Parathyroid adenoma (tissue), 2 donors: ENCODE results near the gene GNLY.

ENCODE experiments used
- H2AFZ ChIP-seq: fragments of 300-600 bp; sonication (generic); one replicate; pipeline ENCODE4 v1.7.0; 2017; ENCODE audit warnings: antibody characterized with exemption, mild to moderate bottlenecking
- H3K27ac ChIP-seq: fragments of 300-600 bp; sonication (generic); one replicate; pipeline ENCODE4 v1.7.0; 2017
- H3K27me3 ChIP-seq: fragments of 300-600 bp; sonication (generic); one replicate; pipeline ENCODE4 v1.7.0; 2017; ENCODE audit warnings: low read length; ENCODE audit not compliant: control insufficient read depth, insufficient read depth
- H3K36me3 ChIP-seq: fragments of 300-600 bp; sonication (generic); one replicate; pipeline ENCODE4 v1.7.0; 2017; ENCODE audit warnings: low read length; ENCODE audit not compliant: control insufficient read depth, insufficient read depth
- H3K4me1 ChIP-seq: fragments of 300-600 bp; sonication (generic); one replicate; pipeline ENCODE4 v1.7.0; 2017; ENCODE audit warnings: control low read depth
- H3K4me2 ChIP-seq: fragments of 300-600 bp; sonication (generic); one replicate; pipeline ENCODE4 v1.7.0; 2017; ENCODE audit warnings: low read length
- H3K4me3 ChIP-seq: fragments of 300-600 bp; sonication (generic); one replicate; pipeline ENCODE4 v1.7.0; 2017; ENCODE audit warnings: low read depth, low read length
- H3K79me2 ChIP-seq: fragments of 300-600 bp; sonication (generic); one replicate; pipeline ENCODE4 v1.7.0; 2017; ENCODE audit warnings: control low read depth
- H3K9ac ChIP-seq: fragments of 300-600 bp; sonication (generic); one replicate; pipeline ENCODE4 v1.7.0; 2017; ENCODE audit warnings: mild to moderate bottlenecking
- H3K9me3 ChIP-seq: fragments of 300-600 bp; sonication (generic); one replicate; pipeline ENCODE4 v1.7.0; 2017; ENCODE audit warnings: low read length; ENCODE audit not compliant: control insufficient read depth
- TF ChIP-seq, protein P1 (sequence below): fragments of 300-600 bp; sonication (generic); IDR thresholded peaks from one replicate; pipeline ENCODE4 v1.7.0; 2017; ENCODE audit warnings: antibody characterized with exemption, mild to moderate bottlenecking
- donor health status: primary hyperparathyroidism.

Gene GNLY

DNA sequence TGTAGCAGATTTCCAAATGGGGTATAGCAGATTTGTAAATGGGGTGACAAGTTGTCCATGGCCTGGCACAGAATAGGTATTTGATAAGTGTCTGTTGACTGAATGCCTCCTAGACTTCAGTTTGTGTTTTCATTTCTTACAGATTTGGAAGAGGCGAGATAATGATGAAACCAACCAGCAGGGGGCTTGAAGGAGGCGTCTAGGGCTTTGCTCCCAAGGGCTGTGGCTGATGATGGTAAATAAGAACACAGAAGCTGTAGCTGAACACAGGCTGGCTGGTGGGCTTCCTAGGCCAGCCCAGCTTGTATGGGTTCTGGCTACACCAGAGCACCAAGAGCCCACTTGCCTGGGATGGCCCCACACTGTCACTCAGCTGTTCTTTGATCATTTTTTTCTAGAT, 45.5 kb upstream of the GNLY start:
- H3K79me2 ChIP-seq: no peaks in the 10 kb centered on the region
- H3K9ac ChIP-seq: no peak overlapping the region
- H3K36me3 ChIP-seq: no peaks in the 10 kb centered on the region
- TF ChIP-seq, protein P1, sequence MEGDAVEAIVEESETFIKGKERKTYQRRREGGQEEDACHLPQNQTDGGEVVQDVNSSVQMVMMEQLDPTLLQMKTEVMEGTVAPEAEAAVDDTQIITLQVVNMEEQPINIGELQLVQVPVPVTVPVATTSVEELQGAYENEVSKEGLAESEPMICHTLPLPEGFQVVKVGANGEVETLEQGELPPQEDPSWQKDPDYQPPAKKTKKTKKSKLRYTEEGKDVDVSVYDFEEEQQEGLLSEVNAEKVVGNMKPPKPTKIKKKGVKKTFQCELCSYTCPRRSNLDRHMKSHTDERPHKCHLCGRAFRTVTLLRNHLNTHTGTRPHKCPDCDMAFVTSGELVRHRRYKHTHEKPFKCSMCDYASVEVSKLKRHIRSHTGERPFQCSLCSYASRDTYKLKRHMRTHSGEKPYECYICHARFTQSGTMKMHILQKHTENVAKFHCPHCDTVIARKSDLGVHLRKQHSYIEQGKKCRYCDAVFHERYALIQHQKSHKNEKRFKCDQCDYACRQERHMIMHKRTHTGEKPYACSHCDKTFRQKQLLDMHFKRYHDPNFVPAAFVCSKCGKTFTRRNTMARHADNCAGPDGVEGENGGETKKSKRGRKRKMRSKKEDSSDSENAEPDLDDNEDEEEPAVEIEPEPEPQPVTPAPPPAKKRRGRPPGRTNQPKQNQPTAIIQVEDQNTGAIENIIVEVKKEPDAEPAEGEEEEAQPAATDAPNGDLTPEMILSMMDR: no peak
- H3K9me3 ChIP-seq: no peaks in the 10 kb centered on the region
- H3K27me3 ChIP-seq: no peaks in the 10 kb centered on the region
- H3K4me2 ChIP-seq: no peak overlapping the region
- H2AFZ ChIP-seq: no peak overlapping the region
- H3K4me3 ChIP-seq: no peak overlapping the region
- no peaks in the 10 kb centered on the region for H3K4me1 ChIP-seq
- no peak overlapping the region for H3K27ac ChIP-seq

DNA sequence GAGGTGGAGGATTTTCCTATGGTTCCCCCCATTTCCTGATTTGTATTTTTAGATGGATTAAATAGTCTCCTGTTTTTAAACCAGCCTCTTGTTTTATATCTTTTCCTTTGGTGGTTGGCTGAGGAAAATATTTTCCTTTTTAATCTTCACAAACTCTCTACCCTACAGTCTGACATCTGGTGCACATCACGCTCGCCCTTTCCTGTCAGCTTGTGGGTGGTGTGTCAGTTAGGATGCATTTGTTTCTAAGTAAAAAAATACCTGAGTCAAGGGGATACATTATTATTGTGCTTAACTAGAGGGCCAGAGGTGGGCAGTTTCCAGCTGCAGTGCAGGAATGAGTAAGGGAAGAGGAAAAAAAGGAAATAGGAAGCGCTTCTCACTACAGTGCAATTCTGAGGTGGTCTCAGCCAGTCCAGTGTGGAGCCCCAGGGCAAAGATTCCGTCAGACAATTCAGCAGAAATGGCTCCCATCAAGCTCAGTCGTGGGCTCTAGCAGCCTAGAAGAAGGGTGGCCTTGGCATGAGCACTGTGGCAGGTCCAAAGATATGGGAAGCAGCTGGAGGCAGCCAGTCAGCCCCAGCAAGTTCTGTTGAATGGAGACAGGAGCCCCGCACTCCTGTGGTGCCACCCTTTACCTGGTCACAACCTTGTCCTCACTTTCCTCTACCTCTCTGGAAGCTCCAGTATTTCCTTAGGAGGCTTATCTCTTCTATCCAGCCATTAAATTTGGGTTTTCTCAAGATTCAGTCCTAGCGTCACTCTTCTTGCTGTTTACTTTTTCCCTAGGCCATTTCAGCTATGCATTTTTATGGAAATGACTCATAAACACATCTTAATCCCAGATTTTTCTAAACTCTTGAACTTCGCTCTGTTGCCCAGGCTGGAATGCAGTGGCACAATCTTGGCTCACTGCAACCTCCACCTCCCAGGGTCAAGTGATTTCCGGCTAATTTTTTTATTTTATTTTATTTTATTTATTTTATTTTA, 44.7 kb upstream of the GNLY start:
- TF ChIP-seq, protein P1: no peak
- Histone ChIP-seq H3K9ac (no peak overlapping the region), H3K27me3 (no peaks in the 10 kb centered on the region), H3K9me3 (no peaks in the 10 kb centered on the region), H3K79me2 (no peaks in the 10 kb centered on the region), H3K4me3 (no peak overlapping the region), H3K4me2 (no peak overlapping the region), H3K4me1 (no peaks in the 10 kb centered on the region), H3K27ac (no peak overlapping the region), H3K36me3 (no peaks in the 10 kb centered on the region), H2AFZ (no peak overlapping the region)

DNA sequence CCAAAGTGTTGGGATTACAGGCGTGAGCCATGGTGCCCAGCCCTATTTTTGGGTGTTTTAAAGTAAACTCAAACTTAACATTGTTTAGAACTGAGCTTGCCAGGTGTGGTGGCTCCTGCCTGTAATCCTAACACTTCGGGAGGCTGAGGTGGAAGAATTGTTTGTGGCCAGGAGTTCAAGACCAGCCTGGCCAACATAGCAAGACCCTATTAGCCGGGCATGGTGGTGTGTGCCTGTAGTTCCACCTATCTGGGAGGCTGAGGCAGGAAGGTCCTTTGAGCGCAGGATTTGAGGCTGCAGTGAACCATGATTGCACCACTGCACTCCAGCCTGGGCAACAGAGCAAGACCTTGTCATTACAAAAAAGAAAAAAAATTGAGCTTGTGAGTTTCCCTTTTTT, 43.7 kb upstream of the GNLY start:
- Histone ChIP-seq H3K27ac (no peak overlapping the region), H3K9me3 (no peaks in the 10 kb centered on the region), H3K4me3 (no peak overlapping the region), H3K9ac (no peak overlapping the region), H3K27me3 (no peaks in the 10 kb centered on the region), H3K4me1 (no peaks in the 10 kb centered on the region), H2AFZ (no peak overlapping the region), H3K79me2 (no peaks in the 10 kb centered on the region), H3K36me3 (no peaks in the 10 kb centered on the region), H3K4me2 (no peak overlapping the region)
- TF ChIP-seq, protein P1: no peak

DNA sequence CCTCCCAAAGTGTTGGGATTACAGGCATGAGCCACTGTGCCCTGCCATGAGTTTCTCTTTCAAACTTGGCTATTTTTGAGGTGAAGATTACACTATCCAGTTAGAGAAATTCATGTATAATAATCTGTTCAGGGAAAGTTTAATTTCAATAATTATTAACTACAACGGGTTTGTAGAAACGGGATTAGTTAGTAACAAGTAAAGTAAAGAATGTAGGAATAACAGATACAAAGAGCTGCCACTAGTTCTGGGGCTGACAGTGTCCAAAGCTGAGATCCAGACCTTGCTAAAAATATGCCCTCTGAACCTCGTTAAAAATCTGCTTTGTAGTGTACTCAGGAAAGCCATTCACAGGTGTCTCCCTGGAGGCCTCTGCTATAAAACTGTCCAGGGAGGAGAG, 43.1 kb upstream of the GNLY start:
- no peaks in the 10 kb centered on the region for H3K4me1 ChIP-seq
- no peak overlapping the region for H3K27ac ChIP-seq
- TF ChIP-seq, protein P1: no peak
- no peaks in the 10 kb centered on the region for H3K36me3 ChIP-seq
- H3K4me2 ChIP-seq: no peak overlapping the region
- no peak overlapping the region for H2AFZ ChIP-seq
- H3K27me3 ChIP-seq: no peaks in the 10 kb centered on the region
- no peaks in the 10 kb centered on the region for H3K9me3 ChIP-seq
- no peak overlapping the region for H3K9ac ChIP-seq
- H3K79me2 ChIP-seq: no peaks in the 10 kb centered on the region
- no peak overlapping the region for H3K4me3 ChIP-seq

DNA sequence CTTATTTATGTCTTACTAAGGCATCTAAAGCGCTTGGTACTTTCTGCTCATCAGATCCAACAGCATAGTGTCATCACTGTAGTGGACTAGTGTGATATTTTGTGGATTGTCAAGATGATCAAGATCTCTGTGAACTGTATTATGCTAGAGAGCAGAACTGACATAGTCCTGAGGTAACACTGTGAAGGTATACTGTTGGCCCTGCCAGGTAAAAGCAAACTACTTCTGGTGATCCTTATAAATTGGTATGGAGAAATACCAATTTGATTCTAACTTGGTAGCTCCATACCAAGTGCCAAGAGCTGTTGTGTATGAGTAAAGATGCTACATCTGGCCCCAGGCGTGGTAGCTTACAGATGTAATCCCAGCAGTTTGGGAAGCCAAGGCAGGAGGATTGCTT, 42.1 kb upstream of the GNLY start:
- TF ChIP-seq, protein P1: no peak
- no peak overlapping the region for H3K4me3 ChIP-seq
- H3K27ac ChIP-seq: no peak overlapping the region
- no peaks in the 10 kb centered on the region for H3K79me2 ChIP-seq
- no peaks in the 10 kb centered on the region for H3K9me3 ChIP-seq
- H2AFZ ChIP-seq: no peak overlapping the region
- H3K27me3 ChIP-seq: no peaks in the 10 kb centered on the region
- H3K36me3 ChIP-seq: no peaks in the 10 kb centered on the region
- H3K9ac ChIP-seq: no peak overlapping the region
- no peak overlapping the region for H3K4me2 ChIP-seq
- no peaks in the 10 kb centered on the region for H3K4me1 ChIP-seq
